GM18511 (cell line): Measurements from ENCODE around the gene HYAL2.

ENCODE experiments used
- ATAC-seq: cut with Tn5 transposase; IDR thresholded peaks from one replicate; pipeline ENCODE4 v1.9.1; 2021; ENCODE audit warnings: mild to moderate bottlenecking, moderate library complexity; ENCODE audit not compliant: unreplicated experiment

Gene HYAL2

DNA sequence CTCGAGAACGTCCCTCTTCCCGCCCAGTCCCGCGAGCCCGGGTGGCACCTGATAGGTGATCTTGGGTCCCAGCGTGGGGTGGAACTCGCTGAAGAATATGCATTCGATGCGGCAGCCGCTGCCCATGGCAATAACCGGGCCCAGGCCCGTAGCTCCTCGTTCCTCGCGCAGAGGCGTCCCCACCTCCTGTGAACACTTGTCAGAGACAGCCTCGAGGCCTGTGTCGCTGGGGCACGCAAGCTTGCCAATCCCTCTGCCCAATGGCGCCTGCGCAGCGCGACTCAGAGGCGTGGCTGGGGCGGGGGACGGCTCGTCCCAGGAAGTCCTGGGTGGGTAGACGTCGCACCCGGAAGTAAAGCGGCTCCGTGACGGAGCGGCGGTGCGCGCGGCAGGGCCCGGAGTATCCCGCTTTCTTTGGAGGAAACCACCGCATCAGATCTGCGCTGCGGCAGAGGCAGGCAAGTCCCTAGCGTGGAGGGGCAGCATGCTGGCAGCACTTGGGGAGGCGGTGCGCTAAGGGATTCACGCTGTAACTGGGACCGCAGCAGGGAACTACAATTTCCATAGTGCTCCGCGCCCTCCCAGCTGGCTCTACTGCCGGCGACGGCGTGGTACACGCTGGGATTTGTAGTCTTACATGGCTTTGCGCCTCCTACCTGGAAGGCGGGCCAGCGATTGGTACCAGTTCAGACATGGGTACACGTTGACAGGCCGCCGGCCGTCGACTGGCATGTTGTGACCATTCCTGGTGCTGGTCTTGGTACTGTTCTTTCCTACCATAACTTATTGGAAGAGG lies 28.2 kb upstream of the HYAL2 start, which contains the start of the genes CYB561D2 and NPRL2:
Gene CYB561D2, plus strand, starts transcription at position 336 of the 796 bp plus-strand sequence. CDS start 572 bp downstream, outside the sequence.
Gene NPRL2, minus strand, starts transcription at position 249 of the 796 bp plus-strand sequence. Its CDS starts 123 bp downstream, at position 126.
- peak; percentile 89 for ATAC-seq

- ATAC-seq: no peak
These were observed 27.6 kb upstream of the HYAL2 start for GRCh38 chr3:50350213-50350526.

- ATAC-seq: no peak
These were observed 24.8 kb upstream of the HYAL2 start for GRCh38 chr3:50347187-50347813.

- no peak for ATAC-seq
These were observed 23.2 kb upstream of the HYAL2 start, which contains the start of gene ZMYND10 for GRCh38 chr3:50345586-50346234. TSS of gene ZMYND10 (minus strand) at chr3:50345732. CDS start at chr3:50345579, 153 bp downstream.

- no peak for ATAC-seq
These were observed 22.5 kb upstream of the HYAL2 start for GRCh38 chr3:50345008-50345407.

DNA sequence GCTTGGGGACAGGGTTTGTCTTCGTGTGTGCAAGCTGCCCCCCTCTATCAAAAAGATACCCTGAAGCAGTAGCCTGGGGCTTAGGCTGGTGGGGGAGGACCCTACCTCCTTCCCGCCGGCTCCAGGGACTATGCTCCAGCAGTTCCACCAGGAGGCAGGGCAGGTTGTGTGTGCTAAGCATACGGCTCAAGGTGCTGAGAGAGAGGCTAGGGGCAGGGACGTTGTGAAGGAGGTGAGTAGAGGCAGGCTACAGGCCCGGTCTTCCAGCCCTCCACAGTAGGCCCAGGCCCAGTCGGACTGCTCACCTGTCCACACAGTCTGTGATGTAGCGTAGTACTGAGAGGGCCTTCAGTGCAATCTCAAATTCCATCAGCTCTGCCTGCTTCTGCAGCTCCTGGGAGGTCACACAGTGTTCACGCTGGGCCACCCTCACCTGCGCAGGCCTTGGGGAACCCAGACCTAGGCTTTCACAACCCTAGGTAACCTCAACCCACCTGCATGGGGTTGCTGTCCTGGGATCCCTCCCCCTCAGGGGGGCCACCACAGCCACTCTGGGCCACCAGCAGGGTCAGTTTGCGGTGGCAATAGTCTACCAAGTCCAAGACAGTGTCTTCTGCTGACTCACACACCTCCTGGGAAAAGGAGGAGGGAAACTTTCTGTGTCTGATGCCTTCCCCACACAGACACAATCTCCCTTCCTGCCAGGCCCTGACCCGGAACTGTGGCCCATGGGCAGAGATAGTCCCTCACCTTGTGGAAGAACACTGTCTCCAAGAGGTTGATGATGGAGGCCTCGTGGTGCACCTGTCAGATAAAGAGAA lies 20.5 kb upstream of the HYAL2 start:
- ATAC-seq: no peak

GRCh38 chr3:50341996-50342650 lies 19.6 kb upstream of the HYAL2 start:
- no peak for ATAC-seq

DNA sequence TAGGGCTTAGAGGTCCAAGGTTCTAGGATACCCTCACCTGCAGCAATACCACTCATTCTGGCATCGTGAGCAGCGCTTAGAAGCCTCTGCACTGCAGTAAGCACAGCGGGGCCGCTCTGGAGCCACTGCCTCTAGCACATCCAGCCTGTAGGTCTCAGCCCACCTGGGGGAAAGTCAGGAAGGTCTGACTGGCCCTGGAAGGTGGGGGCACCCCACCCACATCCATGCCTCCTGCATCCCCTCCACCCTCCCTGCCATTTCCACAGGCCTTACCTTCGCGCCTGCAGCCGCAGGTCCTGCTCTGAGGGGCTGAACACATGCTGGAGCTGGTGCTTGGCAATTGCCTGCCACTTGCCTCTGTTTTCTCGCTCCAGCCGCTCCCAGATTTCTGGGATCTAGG lies 19.0 kb upstream of the HYAL2 start:
- no peak for ATAC-seq

- ATAC-seq: no peak
These were observed 18.1 kb upstream of the HYAL2 start, which contains the start of gene RASSF1 for GRCh38 chr3:50340448-50341329. TSS of gene RASSF1 (minus strand) at chr3:50340836. CDS start at chr3:50340805, 31 bp downstream.

DNA sequence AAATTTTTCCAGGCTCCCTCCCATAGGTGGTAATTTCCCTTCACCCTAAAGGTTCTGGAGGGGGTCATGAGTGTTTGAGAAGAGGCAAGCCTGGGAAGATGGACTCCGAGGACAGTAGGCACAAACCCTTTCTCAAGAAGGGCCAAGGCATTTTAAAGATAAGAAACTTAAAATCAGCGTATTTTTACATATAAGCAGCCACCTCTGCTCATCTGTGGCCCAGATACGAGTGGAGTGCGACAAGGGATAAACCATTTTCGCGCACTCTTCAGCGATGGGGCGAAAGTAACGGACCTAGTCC lies 17.6 kb upstream of the HYAL2 start:
- ATAC-seq: no peak

- no peak for ATAC-seq
These were observed 17.1 kb upstream of the HYAL2 start for GRCh38 chr3:50339485-50340146.

GRCh38 chr3:50338965-50339364 lies 16.4 kb upstream of the HYAL2 start:
- ATAC-seq: no peak

GRCh38 chr3:50337175-50337861 lies 14.8 kb upstream of the HYAL2 start:
- peak; percentile 79 for ATAC-seq

DNA sequence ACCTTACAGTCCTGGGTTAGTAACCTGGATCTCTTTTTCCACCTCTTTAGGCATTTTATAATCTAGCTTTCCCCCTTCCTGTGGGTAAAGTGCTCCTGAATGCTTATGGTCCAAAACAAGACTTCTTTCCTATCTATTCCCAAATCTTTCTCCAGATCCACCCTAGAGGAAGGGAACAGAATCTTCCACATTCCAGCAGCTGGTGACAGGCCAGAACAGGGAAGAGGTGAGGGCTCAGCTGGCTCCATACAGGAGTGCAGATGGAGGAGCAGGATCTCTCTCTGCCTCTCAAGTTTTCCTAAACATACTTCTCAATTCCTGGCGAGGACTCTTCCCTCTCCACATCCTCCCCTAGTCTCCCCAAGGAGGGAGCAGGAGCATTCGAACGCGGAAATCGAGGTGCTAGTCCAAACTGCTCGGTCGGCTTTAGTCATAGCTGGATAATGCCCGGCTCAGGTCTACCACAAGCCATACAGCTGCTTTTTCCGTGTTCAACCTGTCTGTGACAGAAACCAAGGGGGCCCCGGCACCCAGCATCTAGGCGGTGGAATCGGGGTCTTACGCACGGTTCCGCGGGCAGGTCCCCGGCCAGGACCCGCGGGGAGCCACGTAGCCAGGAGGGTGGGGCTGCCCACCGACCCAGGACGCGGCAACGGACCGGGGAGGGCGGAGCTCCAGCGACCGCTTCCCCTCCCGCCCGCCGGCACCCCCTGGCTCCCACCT lies 14.1 kb upstream of the HYAL2 start:
- peak; percentile 35 for ATAC-seq

DNA sequence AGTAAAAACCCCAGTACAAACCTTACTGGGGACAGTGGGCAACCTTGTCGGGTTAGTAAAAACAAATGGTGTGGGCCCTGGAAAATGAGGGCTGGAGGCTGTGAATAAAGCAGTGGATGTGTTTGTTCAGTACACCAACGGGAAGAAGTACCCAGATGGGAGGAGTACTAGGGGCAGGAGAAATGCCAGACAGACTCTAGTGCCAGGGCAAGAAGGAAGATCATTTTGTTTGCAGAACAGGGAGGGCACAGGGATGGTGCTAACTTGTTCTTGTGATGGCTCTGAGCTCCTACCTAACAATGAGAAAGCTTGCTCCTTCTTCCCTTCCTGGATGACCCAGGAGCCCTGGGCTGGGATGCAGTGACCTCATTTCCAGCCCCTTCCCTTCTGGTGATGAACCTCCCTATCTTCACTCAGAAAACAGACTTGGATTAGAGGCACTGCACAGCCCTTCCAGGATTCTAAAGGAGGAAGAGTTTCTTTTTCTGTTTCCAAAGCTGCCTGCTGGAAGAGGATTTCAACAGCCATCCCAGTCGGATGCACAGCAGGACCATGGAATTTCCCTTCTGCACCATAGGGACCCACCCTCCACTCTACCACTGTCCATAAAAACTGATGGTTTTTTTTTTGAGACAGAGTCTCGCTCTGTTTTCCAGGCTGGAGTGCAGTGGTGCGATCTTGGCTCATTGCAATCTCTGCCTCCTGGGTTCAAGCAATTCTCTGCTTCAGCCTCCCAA lies 12.0 kb upstream of the HYAL2 start:
- no peak for ATAC-seq

DNA sequence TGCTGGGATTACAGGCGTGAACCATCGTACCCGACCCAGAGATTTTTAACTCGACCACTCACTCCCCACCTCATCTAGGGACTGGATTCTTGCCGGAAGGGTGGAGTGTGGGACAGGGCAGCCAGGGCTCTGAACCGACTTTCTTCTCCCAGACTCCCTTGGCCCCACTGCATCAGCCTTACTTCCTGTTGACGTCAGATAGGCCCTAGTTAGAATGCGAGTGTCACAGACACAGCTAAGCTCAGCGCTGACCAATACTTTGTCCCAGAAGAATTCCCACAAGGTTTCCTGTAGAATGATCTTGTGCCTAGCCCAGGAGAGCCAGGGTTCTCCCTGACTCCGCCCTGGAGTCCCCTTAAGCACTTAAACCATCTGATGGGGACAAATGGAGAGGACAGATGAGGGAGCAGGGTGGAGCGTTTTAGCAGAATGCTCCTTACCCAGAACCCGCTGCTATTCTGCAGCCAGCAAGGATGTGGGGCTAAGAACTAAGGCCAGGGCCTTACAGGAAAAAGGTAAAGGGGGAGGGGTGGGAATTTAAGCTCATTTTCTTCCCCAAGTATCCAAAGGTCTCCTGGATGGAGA lies 11.3 kb upstream of the HYAL2 start:
- no peak for ATAC-seq
